A549 (cell line): Measurements from ENCODE around the gene FZD10. TPM values are rescaled to one million over a fixed set of nuclear protein-coding genes. Genes with fewer than 3 reads are reported as not detected.

Experiments used
- ATAC-seq, 2 experiments: fragments of 200-7000 bp in 1 of 2; fragments of >200 bp in 1 of 2; cut with Nextera tagmentation in 1 of 2; cut with Tn5 transposase in 1 of 2; 3 replicates each; pipeline versions ENCODE4 v1.8.0 to v1.9.1; 2018 to 2020; ENCODE audit warnings: mild to moderate bottlenecking in 1 of 2, moderate library complexity in 1 of 2
- CTCF ChIA-PET: fragments of 300-600 bp; sonication (Branson Sonifier 250); formaldehyde crosslinking; extraction: SDS; loops from one replicate; lab custom pipeline; 2021; ENCODE audit warnings: antibody characterized with exemption, inconsistent platforms; lab: Yijun Ruan, JAX
- POLR2A ChIA-PET: fragments of 350-600 bp; formaldehyde crosslinking; extraction: SDS; loops from one replicate; lab custom pipeline; 2021; ENCODE audit warnings: antibody characterized with exemption, inconsistent platforms; lab: Yijun Ruan, JAX
- DNase-seq, 2 experiments: peaks; one replicate each; pipeline versions ENCODE4 v3.0.0 to v3.0.0-alpha.2; 2011 to 2016; ENCODE audit warnings: low read depth in 1 of 2, low spot score in 1 of 2
- FAIRE-seq: peaks from 2 replicates; lab custom pipeline; 2011; peaks lifted over from hg19 to GRCh38; lab: Jason Lieb, UNC
- H3K27ac ChIP-seq, 2 experiments: fragments of >200 bp; sonication (Bioruptor Twin); formaldehyde crosslinking; 3 replicates each; pipeline ENCODE4 v1.5.1; 2016 to 2017
- H3K4me1 ChIP-seq: fragments of >200 bp; sonication (Bioruptor Twin); formaldehyde crosslinking; 3 replicates; pipeline ENCODE4 v1.6.1; 2016
- H3K4me2 ChIP-seq: fragments of >200 bp; sonication (Bioruptor Twin); formaldehyde crosslinking; 3 replicates; pipeline ENCODE4 v1.6.1; 2016
- H3K4me3 ChIP-seq: fragments of >200 bp; sonication (Bioruptor Twin); formaldehyde crosslinking; 3 replicates; pipeline ENCODE4 v1.5.1; 2016
- H3K9me3 ChIP-seq: fragments of >200 bp; sonication (Bioruptor Twin); formaldehyde crosslinking; 3 replicates; pipeline ENCODE4 v1.6.1; 2016
- BHLHE40 ChIP-seq: IDR thresholded peaks from 2 replicates; pipeline ENCODE4 v1.6.1; 2012; ENCODE audit warnings: low read depth, low read length, inconsistent platforms
- CEBPB ChIP-seq, 2 experiments: fragments of >200 bp in 1 of 2; sonication (Bioruptor Twin) in 1 of 2; formaldehyde crosslinking in 1 of 2; IDR thresholded peaks; 2 replicates each; pipeline ENCODE4 v1.6.1; 2012 to 2016
- CHD2 ChIP-seq: fragments of 150-350 bp; IDR thresholded peaks from 2 replicates; pipeline ENCODE4 v1.6.1; 2014; ENCODE audit warnings: low read length; ENCODE audit not compliant: partially characterized antibody
- EHF ChIP-seq: fragments of 250-450 bp; sonication (Bioruptor Pico); IDR thresholded peaks from 2 replicates; pipeline ENCODE4 v1.5.0; 2020; ENCODE audit warnings: mild to moderate bottlenecking
- EHMT2 ChIP-seq: fragments of 200-600 bp; sonication (generic); IDR thresholded peaks from 2 replicates; pipeline ENCODE4 v1.6.1; 2016; ENCODE audit warnings: antibody characterized with exemption, low read depth, mild to moderate bottlenecking, moderate library complexity
- ESRRA ChIP-seq: fragments of 150-350 bp; IDR thresholded peaks from 2 replicates; pipeline ENCODE4 v1.6.1; 2014; ENCODE audit warnings: mild to moderate bottlenecking, low read length, borderline replicate concordance
- FOSL2 ChIP-seq, 2 experiments: fragments of 450-650 bp in 1 of 2; fragments of >200 bp in 1 of 2; sonication (Bioruptor Twin) in 1 of 2; formaldehyde crosslinking; IDR thresholded peaks; 2 replicates each; pipeline versions ENCODE4 v1.5.0 to v1.6.1; 2016 to 2020; ENCODE audit warnings: mild to moderate bottlenecking in 1 of 2, moderate library complexity in 1 of 2
- FOXS1 ChIP-seq: fragments of 250-450 bp; sonication (Bioruptor Pico); IDR thresholded peaks from 2 replicates; pipeline ENCODE4 v1.5.0; 2020; ENCODE audit warnings: mild to moderate bottlenecking, moderate library complexity
- GATA3 ChIP-seq: IDR thresholded peaks from 2 replicates; pipeline ENCODE4 v1.6.1; 2012; ENCODE audit warnings: borderline replicate concordance
- HDAC2 ChIP-seq: fragments of 200-600 bp; sonication (generic); IDR thresholded peaks from 2 replicates; pipeline ENCODE4 v1.6.1; 2016
- JUNB ChIP-seq: fragments of >200 bp; sonication (Bioruptor Twin); formaldehyde crosslinking; IDR thresholded peaks from 2 replicates; pipeline ENCODE4 v1.6.1; 2016
- KDM5A ChIP-seq: fragments of 200-600 bp; sonication (generic); IDR thresholded peaks from 2 replicates; pipeline ENCODE4 v1.6.1; 2016; ENCODE audit warnings: antibody characterized with exemption, mild to moderate bottlenecking
- MAZ ChIP-seq: fragments of 150-350 bp; IDR thresholded peaks from 2 replicates; pipeline ENCODE4 v1.6.1; 2014; ENCODE audit warnings: antibody characterized with exemption, low read depth, low read length, borderline replicate concordance
- NR3C1 ChIP-seq: fragments of >200 bp; sonication (Bioruptor Twin); formaldehyde crosslinking; IDR thresholded peaks from 3 replicates; pipeline ENCODE4 v1.6.1; 2017
- POLR2A ChIP-seq: IDR thresholded peaks from 2 replicates; pipeline ENCODE4 v1.6.1; 2012; ENCODE audit warnings: mild to moderate bottlenecking, low read length
- RAD21 ChIP-seq, 2 experiments: fragments of >200 bp in 1 of 2; sonication (Bioruptor Twin) in 1 of 2; formaldehyde crosslinking in 1 of 2; IDR thresholded peaks in 1 of 2; conservative IDR thresholded peaks in 1 of 2; 2 replicates in 1 of 2; 3 replicates in 1 of 2; pipeline ENCODE4 v1.6.1; 2012 to 2018; ENCODE audit warnings: inconsistent platforms in 1 of 2
- RARB ChIP-seq: fragments of 250-450 bp; sonication (Bioruptor Pico); IDR thresholded peaks from 2 replicates; pipeline ENCODE4 v1.8.0; 2021; ENCODE audit warnings: mild to moderate bottlenecking, moderate library complexity
- RFX5 ChIP-seq: fragments of 450-650 bp; IDR thresholded peaks from 2 replicates; pipeline ENCODE4 v1.7.1; 2014; ENCODE audit warnings: antibody characterized with exemption, mild to moderate bottlenecking, moderate library complexity
- SMC3 ChIP-seq: fragments of >200 bp; sonication (Bioruptor Twin); formaldehyde crosslinking; IDR thresholded peaks from 3 replicates; pipeline ENCODE4 v1.6.1; 2018; ENCODE audit warnings: inconsistent platforms
- ZC3H11A ChIP-seq: fragments of 450-650 bp; IDR thresholded peaks from 2 replicates; pipeline ENCODE4 v1.6.1; 2014; ENCODE audit warnings: antibody characterized with exemption, mild to moderate bottlenecking
- WGBS: methylation state at CpG from one replicate; pipeline ENCODE4 v1.1.6; 2017; ENCODE audit errors: missing lambda C conversion rate; 5-methylcytosine and 5-hydroxymethylcytosine counted together
- polyA plus RNA-seq, 4 experiments: library from polyadenylated mRNA; depleted of rRNA in 3 of 4; stranded (reverse); fragments of >200 nt; fragmentation: RNase III in 1 of 4; extraction: RNeasy Plus Mini Kit Qiagen cat#74134 plus additional on column Dnase treatment in 1 of 4; gene quantifications; 2 replicates in 3 of 4; 3 replicates in 1 of 4; pipeline ENCODE4 v1.2.3, GENCODE V29; 2011 to 2017
- TF ChIP-seq, protein P1 (sequence below): fragments of 150-350 bp; IDR thresholded peaks from 2 replicates; pipeline ENCODE4 v1.6.1; 2014; ENCODE audit warnings: low read depth, mild to moderate bottlenecking, low read length
- TF ChIP-seq, protein P2 (sequence below): fragments of 200-600 bp; sonication (generic); IDR thresholded peaks from 2 replicates; pipeline ENCODE4 v1.6.1; 2016; ENCODE audit warnings: antibody characterized with exemption, mild to moderate bottlenecking, moderate library complexity
- TF ChIP-seq, protein P3 (sequence below): IDR thresholded peaks from 2 replicates; pipeline ENCODE4 v1.6.1; 2012
- TF ChIP-seq, protein P4 (sequence below): IDR thresholded peaks from 2 replicates; pipeline ENCODE4 v1.6.1; 2012
- TF ChIP-seq, protein P5 (sequence below): IDR thresholded peaks from 2 replicates; pipeline ENCODE4 v1.6.1; 2012; ENCODE audit warnings: low read depth, borderline replicate concordance
- TF ChIP-seq, protein P6 (sequence below): fragments of 250-450 bp; sonication (Bioruptor Pico); IDR thresholded peaks from 2 replicates; pipeline ENCODE4 v1.5.0; 2020; ENCODE audit warnings: low read depth, mild to moderate bottlenecking, moderate library complexity

The FZD10 gene
- polyA plus RNA-seq, 2 of the 4 experiments (the other 2 are of a cell fraction) = not detected

DNA sequence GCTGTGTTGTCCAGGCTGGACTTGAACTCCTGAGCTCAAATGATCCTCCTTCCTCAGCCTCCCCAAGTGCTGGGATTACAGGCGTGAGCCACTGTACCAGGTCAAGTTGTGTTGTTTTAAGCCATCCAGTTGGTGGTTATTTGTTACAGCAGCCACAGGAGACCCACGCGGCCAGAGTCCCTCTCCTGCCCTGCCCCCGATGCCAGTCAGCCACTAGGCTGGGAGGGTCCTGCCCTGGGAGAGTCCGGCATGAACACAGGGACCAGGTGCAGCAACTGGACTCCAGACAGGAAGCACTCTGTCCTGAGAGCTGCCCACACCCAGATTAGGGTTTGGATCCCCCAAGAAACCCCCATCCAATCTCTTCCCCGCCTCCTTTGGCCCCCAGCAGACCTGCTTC lies 44.1 kb upstream of the FZD10 start:
- Histone ChIP-seq H3K9me3 (no peaks in the 10 kb centered on the region), H3K4me2 (no peak overlapping the region), H3K4me3 (no peak overlapping the region), H3K27ac (no peak overlapping the region), H3K4me1 (no peaks in the 10 kb centered on the region)
- ChIA-PET CTCF (interaction anchor here (0.6 kb wide), 1 partner anchor 150 kb away, joined by 3 read pairs; no protein-coding TSS in a partner anchor), POLR2A (no interaction called here)
- WGBS = 37% methylated on average over 6 of the region's 6 CpGs
- FAIRE-seq (no peak), DNase-seq (no peak), ATAC-seq (no peak)
- TF ChIP-seq EHMT2 (no peak), RFX5 (no peak), MAZ (no peak), FOXS1 (no peak), ESRRA (no peak), GATA3 (no peak), RARB (no peak)
- TF ChIP-seq, protein P1, sequence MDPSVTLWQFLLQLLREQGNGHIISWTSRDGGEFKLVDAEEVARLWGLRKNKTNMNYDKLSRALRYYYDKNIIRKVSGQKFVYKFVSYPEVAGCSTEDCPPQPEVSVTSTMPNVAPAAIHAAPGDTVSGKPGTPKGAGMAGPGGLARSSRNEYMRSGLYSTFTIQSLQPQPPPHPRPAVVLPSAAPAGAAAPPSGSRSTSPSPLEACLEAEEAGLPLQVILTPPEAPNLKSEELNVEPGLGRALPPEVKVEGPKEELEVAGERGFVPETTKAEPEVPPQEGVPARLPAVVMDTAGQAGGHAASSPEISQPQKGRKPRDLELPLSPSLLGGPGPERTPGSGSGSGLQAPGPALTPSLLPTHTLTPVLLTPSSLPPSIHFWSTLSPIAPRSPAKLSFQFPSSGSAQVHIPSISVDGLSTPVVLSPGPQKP = no peak

DNA sequence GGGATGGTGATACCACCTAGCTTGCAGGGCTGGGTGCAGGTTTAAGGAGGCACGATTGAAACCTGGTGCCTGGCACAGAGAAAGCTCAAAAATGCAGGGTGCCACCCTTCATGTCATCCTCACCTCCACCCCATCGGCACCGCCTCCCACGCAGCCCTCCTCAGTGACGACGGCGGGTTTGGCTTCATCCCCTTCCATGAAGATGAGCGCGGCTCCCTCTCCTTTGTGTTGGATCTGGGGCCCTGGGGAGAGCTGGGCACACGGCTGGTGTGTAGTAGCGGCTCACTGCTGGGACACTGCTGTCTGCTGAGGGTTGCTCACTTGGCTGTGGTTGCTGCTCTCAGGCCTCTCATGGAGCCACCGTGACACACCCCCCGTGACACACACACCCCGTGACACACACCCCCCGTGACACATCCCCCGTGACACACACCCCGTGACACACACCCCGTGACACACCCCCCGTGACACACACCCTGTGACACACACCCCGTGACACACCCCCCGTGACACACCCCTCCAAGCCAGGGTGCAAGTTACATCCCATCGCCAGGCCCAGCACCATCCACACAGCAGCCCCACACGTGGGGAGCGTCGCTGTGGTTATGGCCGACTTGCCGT lies 42.9 kb upstream of the FZD10 start:
- Histone ChIP-seq H3K4me3 (no peak overlapping the region), H3K4me2 (no peak overlapping the region), H3K4me1 (no peaks in the 10 kb centered on the region), H3K9me3 (no peaks in the 10 kb centered on the region), H3K27ac (no peak overlapping the region)
- DNase-seq (no peak), ATAC-seq (no peak), FAIRE-seq (no peak)
- TF ChIP-seq, protein P2, sequence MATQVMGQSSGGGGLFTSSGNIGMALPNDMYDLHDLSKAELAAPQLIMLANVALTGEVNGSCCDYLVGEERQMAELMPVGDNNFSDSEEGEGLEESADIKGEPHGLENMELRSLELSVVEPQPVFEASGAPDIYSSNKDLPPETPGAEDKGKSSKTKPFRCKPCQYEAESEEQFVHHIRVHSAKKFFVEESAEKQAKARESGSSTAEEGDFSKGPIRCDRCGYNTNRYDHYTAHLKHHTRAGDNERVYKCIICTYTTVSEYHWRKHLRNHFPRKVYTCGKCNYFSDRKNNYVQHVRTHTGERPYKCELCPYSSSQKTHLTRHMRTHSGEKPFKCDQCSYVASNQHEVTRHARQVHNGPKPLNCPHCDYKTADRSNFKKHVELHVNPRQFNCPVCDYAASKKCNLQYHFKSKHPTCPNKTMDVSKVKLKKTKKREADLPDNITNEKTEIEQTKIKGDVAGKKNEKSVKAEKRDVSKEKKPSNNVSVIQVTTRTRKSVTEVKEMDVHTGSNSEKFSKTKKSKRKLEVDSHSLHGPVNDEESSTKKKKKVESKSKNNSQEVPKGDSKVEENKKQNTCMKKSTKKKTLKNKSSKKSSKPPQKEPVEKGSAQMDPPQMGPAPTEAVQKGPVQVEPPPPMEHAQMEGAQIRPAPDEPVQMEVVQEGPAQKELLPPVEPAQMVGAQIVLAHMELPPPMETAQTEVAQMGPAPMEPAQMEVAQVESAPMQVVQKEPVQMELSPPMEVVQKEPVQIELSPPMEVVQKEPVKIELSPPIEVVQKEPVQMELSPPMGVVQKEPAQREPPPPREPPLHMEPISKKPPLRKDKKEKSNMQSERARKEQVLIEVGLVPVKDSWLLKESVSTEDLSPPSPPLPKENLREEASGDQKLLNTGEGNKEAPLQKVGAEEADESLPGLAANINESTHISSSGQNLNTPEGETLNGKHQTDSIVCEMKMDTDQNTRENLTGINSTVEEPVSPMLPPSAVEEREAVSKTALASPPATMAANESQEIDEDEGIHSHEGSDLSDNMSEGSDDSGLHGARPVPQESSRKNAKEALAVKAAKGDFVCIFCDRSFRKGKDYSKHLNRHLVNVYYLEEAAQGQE = no peak
- TF ChIP-seq RAD21 (conservative IDR thresholded peaks at IDR 0.05 in 1 of 2, IDR thresholded peaks at IDR 0.05 in 1 of 2) = no peak
- TF ChIP-seq, protein P3, sequence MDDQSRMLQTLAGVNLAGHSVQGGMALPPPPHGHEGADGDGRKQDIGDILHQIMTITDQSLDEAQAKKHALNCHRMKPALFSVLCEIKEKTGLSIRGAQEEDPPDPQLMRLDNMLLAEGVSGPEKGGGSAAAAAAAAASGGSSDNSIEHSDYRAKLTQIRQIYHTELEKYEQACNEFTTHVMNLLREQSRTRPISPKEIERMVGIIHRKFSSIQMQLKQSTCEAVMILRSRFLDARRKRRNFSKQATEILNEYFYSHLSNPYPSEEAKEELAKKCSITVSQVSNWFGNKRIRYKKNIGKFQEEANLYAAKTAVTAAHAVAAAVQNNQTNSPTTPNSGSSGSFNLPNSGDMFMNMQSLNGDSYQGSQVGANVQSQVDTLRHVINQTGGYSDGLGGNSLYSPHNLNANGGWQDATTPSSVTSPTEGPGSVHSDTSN = no peak
- TF ChIP-seq, protein P4, sequence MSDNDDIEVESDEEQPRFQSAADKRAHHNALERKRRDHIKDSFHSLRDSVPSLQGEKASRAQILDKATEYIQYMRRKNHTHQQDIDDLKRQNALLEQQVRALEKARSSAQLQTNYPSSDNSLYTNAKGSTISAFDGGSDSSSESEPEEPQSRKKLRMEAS = no peak
- TF ChIP-seq EHF (CRISPR knock-in tag) = no peak
- TF ChIP-seq CHD2 = no peak
- no peak for TF ChIP-seq POLR2A
- TF ChIP-seq CEBPB (IDR thresholded peaks at IDR 0.05) = no peak
- TF ChIP-seq, protein P5, sequence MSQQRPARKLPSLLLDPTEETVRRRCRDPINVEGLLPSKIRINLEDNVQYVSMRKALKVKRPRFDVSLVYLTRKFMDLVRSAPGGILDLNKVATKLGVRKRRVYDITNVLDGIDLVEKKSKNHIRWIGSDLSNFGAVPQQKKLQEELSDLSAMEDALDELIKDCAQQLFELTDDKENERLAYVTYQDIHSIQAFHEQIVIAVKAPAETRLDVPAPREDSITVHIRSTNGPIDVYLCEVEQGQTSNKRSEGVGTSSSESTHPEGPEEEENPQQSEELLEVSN = no peak
- no peak for TF ChIP-seq RARB
- TF ChIP-seq JUNB = no peak
- no peak for TF ChIP-seq ZC3H11A
- TF ChIP-seq HDAC2 = no peak
- TF ChIP-seq NR3C1 = no peak
- no peak for TF ChIP-seq FOSL2 (IDR thresholded peaks at IDR 0.05)
- TF ChIP-seq FOSL2 (CRISPR knock-in tag; IDR thresholded peaks at IDR 0.05) = no peak
- TF ChIP-seq, protein P6, sequence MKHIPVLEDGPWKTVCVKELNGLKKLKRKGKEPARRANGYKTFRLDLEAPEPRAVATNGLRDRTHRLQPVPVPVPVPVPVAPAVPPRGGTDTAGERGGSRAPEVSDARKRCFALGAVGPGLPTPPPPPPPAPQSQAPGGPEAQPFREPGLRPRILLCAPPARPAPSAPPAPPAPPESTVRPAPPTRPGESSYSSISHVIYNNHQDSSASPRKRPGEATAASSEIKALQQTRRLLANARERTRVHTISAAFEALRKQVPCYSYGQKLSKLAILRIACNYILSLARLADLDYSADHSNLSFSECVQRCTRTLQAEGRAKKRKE (CRISPR knock-in tag) = no peak
- TF ChIP-seq SMC3 = no peak
- no peak for TF ChIP-seq KDM5A
- no peak for TF ChIP-seq BHLHE40
- WGBS = 79% methylated on average over 17 of the region's 27 CpGs
- CTCF ChIA-PET = no interaction called here
- POLR2A ChIA-PET = no interaction called here
